Activated CD8-positive, alpha-beta memory T cell treated with anti-CD3 and anti-CD28 coated beads, Interleukin-2, amount 50 U/mL, for 4 hours (primary cell): ENCODE data around the gene ADPRM.
"Not testable (repeated sequence)": the region's sequence is repeated elsewhere in the genome, so short reads cannot be mapped to it uniquely, and the experiment has no call there.

Experiments used
- DNase-seq: peaks from one replicate; pipeline ENCODE4 v3.0.0-alpha.2; 2020

ADPRM gene

GRCh38 chr17:10697092-10698081 is at the start of gene ADPRM, which contains the start of gene SCO1:
Gene ADPRM (plus strand): TSS chr17:10697594. CDS start chr17:10704927, 7,333 bp downstream.
Gene SCO1 (minus strand): TSS chr17:10697533. CDS start chr17:10697507, 26 bp downstream.
- DNase-seq: peak; percentile 86

- no peak for DNase-seq
Measured at GRCh38 chr17:10648381-10648780, 49.0 kb upstream of the ADPRM start.

GRCh38 chr17:10648956-10649355 is 48.4 kb upstream of the ADPRM start:
- no peak for DNase-seq

- DNase-seq: no peak
Measured at GRCh38 chr17:10649602-10650001, 47.8 kb upstream of the ADPRM start.

- no peak for DNase-seq
Measured at GRCh38 chr17:10651927-10652326, 45.5 kb upstream of the ADPRM start.

- no peak for DNase-seq
Measured at GRCh38 chr17:10652984-10653659, 44.3 kb upstream of the ADPRM start.

DNA sequence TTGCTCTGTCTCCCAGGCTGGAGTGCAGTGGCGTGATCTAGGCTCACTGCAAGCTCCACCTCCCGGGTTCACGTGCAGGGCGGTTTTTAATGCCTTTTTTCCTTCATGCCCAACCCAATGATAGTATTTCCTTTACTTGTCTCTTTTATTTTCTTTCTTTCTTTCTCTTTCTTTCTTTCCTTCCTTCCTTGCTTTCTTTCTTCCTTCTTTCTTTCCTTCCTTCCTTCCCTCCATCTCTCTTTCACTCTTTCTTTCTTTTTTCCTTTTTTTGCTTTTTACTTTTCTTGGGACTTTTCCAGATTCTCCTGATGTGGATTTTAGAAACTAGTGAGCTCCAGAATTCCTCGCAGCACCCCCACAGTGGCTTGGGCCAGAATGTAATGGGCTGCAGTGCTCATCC is 43.4 kb upstream of the ADPRM start:
- DNase-seq: no peak

DNA sequence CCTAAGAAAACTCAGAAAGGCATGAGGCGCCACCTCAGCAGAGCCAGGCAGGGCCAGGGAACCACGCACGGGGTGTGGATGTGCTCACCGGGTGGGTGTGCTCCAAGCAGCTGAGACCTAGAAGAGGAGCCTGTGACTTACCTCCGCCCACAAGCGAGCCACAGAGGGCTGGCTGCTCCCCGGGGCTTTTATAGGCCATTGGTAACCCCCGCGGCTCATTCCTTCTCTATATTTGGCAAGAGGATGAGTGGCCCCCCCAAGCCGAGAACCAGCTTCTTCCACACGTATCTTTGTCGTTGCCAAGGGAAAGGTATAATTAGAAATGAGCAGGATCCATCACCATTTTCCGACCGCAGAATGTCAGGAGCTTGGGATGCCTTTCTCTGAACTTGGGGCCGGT is 40.2 kb upstream of the ADPRM start, which contains the start of gene MYH3:
Gene MYH3, minus strand, starts transcription at position 162 of the 400 bp plus-strand sequence. CDS start 2,245 bp downstream, outside the sequence.
- no peak for DNase-seq

- no peak for DNase-seq
Measured at GRCh38 chr17:10657879-10658278, 39.5 kb upstream of the ADPRM start.

GRCh38 chr17:10661437-10661836 is 36.0 kb upstream of the ADPRM start:
- no peak for DNase-seq

DNA sequence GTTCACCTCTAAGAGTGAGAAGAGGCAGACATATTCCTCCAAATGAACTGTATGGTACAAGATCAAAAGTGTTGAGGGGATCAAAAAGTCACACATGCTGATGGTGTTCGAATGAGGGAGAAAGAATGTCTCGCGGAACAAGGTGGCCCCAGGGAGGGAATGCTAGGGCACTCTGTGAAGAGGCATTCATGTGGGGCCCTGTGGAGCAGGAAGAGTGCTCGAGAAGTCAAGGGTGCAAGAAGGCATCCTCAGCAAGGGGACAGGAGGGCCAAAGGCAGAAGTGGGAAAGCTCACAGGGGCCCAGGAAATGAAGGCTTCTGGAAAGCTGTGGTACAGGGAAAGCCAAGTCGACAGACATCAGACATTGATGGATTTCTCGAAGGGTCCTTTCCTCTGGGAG is 34.2 kb upstream of the ADPRM start:
- DNase-seq: no peak

- no peak for DNase-seq
Measured at GRCh38 chr17:10664571-10664970, 32.8 kb upstream of the ADPRM start.

- DNase-seq: no peak
Measured at GRCh38 chr17:10666906-10667305, 30.5 kb upstream of the ADPRM start.

DNA sequence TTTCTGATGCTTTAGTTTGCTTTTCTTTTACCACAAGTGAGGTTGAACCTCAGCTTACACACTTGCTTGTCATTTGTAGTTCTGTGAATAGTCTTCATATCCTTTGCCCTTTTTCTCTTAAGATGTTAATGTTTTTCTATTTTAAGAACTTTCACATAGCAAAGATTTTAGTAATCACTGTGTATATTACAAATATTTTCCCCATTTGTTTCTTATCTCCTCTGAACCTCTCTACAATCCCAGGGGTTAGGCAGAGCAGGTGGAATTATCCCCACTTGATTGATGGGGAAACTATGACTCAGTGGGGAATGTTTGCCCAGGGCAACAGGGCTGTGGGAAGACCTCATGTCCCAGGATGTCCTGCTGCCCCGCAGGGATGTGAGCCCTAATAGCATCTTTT is 28.6 kb upstream of the ADPRM start:
- no peak for DNase-seq

DNA sequence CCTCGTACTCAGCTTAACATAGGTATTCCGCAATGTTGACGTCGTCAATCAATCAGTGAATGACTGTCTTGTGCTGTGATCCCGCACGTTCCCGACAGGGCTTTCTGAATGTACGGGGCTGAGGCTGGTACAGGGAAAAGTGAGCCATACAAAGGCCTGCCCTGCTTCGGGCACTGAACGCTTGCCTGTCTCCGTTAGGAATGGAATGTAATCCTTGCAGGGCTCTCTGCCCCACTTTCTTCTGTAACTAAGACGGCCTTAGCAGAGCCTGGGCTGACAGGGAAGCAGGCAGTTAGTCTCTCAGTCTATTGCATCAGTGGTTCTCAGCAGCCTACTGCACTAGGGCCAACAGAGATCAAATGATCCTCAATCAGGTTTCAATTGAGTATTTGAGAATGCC is 24.1 kb upstream of the ADPRM start:
- no peak for DNase-seq

- DNase-seq: no peak
Measured at GRCh38 chr17:10674704-10675103, 22.7 kb upstream of the ADPRM start.

- no peak for DNase-seq
Measured at GRCh38 chr17:10681866-10682446, 15.4 kb upstream of the ADPRM start.

DNA sequence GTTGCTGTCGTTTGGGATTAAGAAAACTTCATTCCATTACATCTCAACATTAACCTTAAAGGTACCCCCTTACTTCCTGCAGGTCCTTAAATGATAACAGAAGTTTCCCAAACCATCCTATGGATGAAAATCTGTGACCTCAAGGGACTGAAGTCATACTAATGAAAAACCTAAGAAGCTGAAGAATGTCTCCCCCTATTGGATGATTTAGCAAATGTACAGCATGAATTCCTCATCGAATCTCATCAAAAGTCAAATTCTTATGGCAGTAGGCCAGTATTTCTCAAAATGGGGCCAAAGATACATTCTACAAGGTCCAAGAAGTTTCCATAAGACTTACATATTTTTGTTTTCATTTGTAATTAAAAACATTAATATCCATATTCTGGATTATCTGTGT is 13.5 kb upstream of the ADPRM start:
- DNase-seq: no peak

DNA sequence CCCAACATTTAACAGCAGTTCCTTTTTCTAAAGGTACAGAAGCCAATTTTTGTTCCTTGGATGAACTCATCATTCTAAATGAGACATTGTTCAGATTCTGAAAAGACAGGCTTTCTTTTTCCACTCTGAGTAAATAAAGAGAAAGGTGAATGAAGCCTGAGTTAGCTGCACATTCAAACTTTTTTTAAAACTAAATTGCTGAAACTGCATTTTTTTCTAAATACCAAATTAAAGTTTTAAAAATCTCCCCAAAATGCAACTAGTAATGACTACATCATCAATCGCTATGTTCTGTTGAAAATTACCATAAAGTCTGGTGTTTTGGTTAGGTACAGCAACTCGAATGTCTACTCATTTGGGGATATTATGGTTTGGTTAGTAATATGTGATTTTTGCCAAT is 9.9 kb upstream of the ADPRM start:
- DNase-seq: no peak

- DNase-seq: not testable (repeated sequence)
Measured at GRCh38 chr17:10695875-10696407, 1.5 kb upstream of the ADPRM start.

DNA sequence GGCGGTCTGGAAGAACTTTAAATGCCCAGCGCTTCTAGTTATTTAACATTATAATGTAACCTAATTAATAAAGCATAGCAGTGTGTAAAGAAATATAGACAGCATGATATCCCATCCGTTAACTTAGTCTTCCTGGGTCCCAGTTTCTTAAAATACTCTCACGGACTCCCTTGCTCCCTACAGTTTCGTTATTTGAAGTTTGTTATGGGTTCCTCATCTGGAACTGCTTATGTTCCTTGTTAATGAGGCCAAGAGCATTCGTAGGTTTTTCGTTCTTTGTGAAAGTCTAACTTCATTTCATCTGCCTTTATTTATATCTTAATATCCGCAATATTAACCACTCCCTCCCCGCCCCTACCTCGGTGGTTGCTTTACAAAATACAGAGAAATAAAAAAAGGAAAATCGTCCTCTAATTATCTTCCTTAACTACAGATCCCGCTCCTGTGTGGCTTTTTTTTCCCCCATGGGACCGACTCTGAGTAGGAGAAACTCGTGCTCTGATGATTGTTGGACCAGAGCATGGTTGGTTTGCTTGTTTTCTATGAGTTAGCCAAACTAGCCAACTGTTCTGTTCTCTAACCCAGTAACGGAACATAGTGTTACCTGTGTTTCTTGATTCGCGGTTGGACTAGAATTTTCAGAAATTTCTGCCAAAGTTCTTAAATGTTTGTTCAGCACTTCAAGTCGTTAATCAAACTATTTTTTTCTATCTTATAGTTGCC is 863 bp downstream of the ADPRM start:
- no peak for DNase-seq

- DNase-seq: no peak
Measured at GRCh38 chr17:10699856-10700255, 2.5 kb downstream of the ADPRM start.
